Hepatocyte (in vitro differentiated cells): ENCODE data around the gene CORO2A. TPM values are rescaled to one million over a fixed set of nuclear protein-coding genes. Genes with fewer than 3 reads are reported as not detected.
"Not testable (repeated sequence)": the region's sequence is repeated elsewhere in the genome, so short reads cannot be mapped to it uniquely, and the experiment has no call there.

Experiments
- DNase-seq: peaks from one replicate; pipeline ENCODE4 v3.0.0-alpha.2; 2016; ENCODE audit warnings: low spot score
- H2AFZ ChIP-seq: fragments of 200-600 bp; sonication (generic); 2 replicates; pipeline ENCODE4 v1.6.0; 2016; ENCODE audit warnings: antibody characterized with exemption, mild to moderate bottlenecking
- H3K27ac ChIP-seq: fragments of 200-600 bp; sonication (generic); 2 replicates; pipeline ENCODE4 v1.5.1; 2016; ENCODE audit warnings: mild to moderate bottlenecking
- H3K27me3 ChIP-seq: fragments of 200-600 bp; sonication (generic); 2 replicates; pipeline ENCODE4 v1.6.1; 2016
- H3K36me3 ChIP-seq: fragments of 200-600 bp; sonication (generic); replicated peaks from 2 replicates; pipeline ENCODE4 v1.5.1; 2016; ENCODE audit warnings: low read depth; ENCODE audit not compliant: insufficient read depth
- H3K4me1 ChIP-seq: fragments of 200-600 bp; sonication (generic); 2 replicates; pipeline ENCODE4 v1.5.1; 2016; ENCODE audit warnings: mild to moderate bottlenecking, moderate library complexity; ENCODE audit not compliant: insufficient read depth
- H3K4me2 ChIP-seq: fragments of 200-600 bp; sonication (generic); 2 replicates; pipeline ENCODE4 v1.6.0; 2016
- H3K4me3 ChIP-seq: fragments of 200-600 bp; sonication (generic); 2 replicates; pipeline ENCODE4 v1.5.1; 2016; ENCODE audit warnings: mild to moderate bottlenecking
- H3K79me2 ChIP-seq: fragments of 200-600 bp; sonication (generic); 2 replicates; pipeline ENCODE4 v1.6.0; 2017; ENCODE audit warnings: mild to moderate bottlenecking
- H3K9me2 ChIP-seq: fragments of 200-600 bp; sonication (generic); replicated peaks from 2 replicates; pipeline ENCODE4 v1.6.0; 2017; ENCODE audit warnings: mild to moderate bottlenecking; ENCODE audit not compliant: insufficient read depth
- H3K9me3 ChIP-seq: fragments of 200-600 bp; sonication (generic); 2 replicates; pipeline ENCODE4 v1.5.1; 2016; ENCODE audit warnings: low read depth, mild to moderate bottlenecking
- H4K20me1 ChIP-seq: fragments of 200-600 bp; sonication (generic); 2 replicates; pipeline ENCODE4 v1.6.0; 2016; ENCODE audit warnings: mild to moderate bottlenecking; ENCODE audit not compliant: insufficient read depth, poor library complexity, severe bottlenecking
- CTCF ChIP-seq: fragments of 200-600 bp; sonication (generic); IDR thresholded peaks from 2 replicates; pipeline ENCODE4 v1.5.1; 2016; ENCODE audit warnings: antibody characterized with exemption, mild to moderate bottlenecking; ENCODE audit not compliant: poor library complexity
- EZH2 ChIP-seq: fragments of 200-600 bp; sonication (generic); IDR thresholded peaks from 2 replicates; pipeline ENCODE4 v1.6.1; 2016; ENCODE audit warnings: antibody characterized with exemption, mild to moderate bottlenecking, borderline replicate concordance
- EZH2phosphoT487 ChIP-seq: fragments of 200-600 bp; sonication (generic); IDR thresholded peaks from one replicate; pipeline ENCODE4 v1.6.1; 2018; ENCODE audit warnings: antibody characterized with exemption, mild to moderate bottlenecking, low read depth, moderate library complexity; ENCODE audit not compliant: unreplicated experiment, severe bottlenecking
- WGBS: methylation state at CpG from one replicate; pipeline ENCODE4 v1.1.6; 2016; ENCODE audit warnings: low lambda C conversion rate; ENCODE audit errors: missing lambda C conversion rate; 5-methylcytosine and 5-hydroxymethylcytosine counted together
- polyA plus RNA-seq: library from polyadenylated mRNA; unstranded; fragments of >200 nt; fragmentation: Nextera tagmentation; extraction: Ambion mirVana; gene quantifications from 2 replicates; pipeline ENCODE4 v1.2.1, GENCODE V29; 2016
- total RNA-seq: library from RNA; depleted of rRNA; stranded (reverse); fragments of >200 nt; gene quantifications from 2 replicates; pipeline ENCODE4 v1.2.3, GENCODE V29; 2014

Gene CORO2A
- total and polyA plus RNA-seq, 2 experiments from 2014 or later = 12.8 to 24.6 TPM

GRCh38 chr9:98130576-98131228 lies 61.7 kb downstream of the CORO2A start:
- no peaks in the 10 kb centered on the region for H3K79me2 ChIP-seq
- H3K36me3 ChIP-seq = no peaks in the 10 kb centered on the region
- DNase-seq = no peak
- H3K27me3 ChIP-seq = no peaks in the 10 kb centered on the region
- H3K9me3 ChIP-seq = no peaks in the 10 kb centered on the region
- H3K4me2 ChIP-seq = no peak overlapping the region
- H3K4me1 ChIP-seq = no peaks in the 10 kb centered on the region
- H3K27ac ChIP-seq = no peak overlapping the region
- no peaks in the 10 kb centered on the region for H3K9me2 ChIP-seq
- TF ChIP-seq EZH2 (no peak), EZH2phosphoT487 (no peak), CTCF (no peak)
- WGBS = 90% methylated on average over 13 of the region's 13 CpGs
- no peaks in the 10 kb centered on the region for H4K20me1 ChIP-seq
- no peak overlapping the region for H2AFZ ChIP-seq
- H3K4me3 ChIP-seq = no peak overlapping the region

- H3K9me3 ChIP-seq, H2AFZ ChIP-seq, H3K4me3 ChIP-seq, H3K79me2 ChIP-seq, H3K27ac ChIP-seq, DNase-seq, H3K4me1 ChIP-seq, H4K20me1 ChIP-seq, H3K4me2 ChIP-seq, H3K36me3 ChIP-seq, H3K27me3 ChIP-seq, H3K9me2 ChIP-seq: not testable (repeated sequence)
- 100% methylated on average over 4 of the region's 4 CpGs for WGBS
Measured at GRCh38 chr9:98130060-98130459, 62.4 kb downstream of the CORO2A start.

- no peaks in the 10 kb centered on the region for H3K36me3 ChIP-seq
- no peak overlapping the region for H3K4me3 ChIP-seq
Measured at GRCh38 chr9:98129451-98129881, 63.0 kb downstream of the CORO2A start.

GRCh38 chr9:98128316-98128715 lies 64.1 kb downstream of the CORO2A start:
- WGBS = 95% methylated on average over 16 of the region's 16 CpGs
- Histone ChIP-seq H3K4me2 (no peak overlapping the region), H2AFZ (no peak overlapping the region), H3K36me3 (no peaks in the 10 kb centered on the region), H3K9me2 (no peaks in the 10 kb centered on the region), H3K4me3 (no peak overlapping the region), H3K79me2 (no peaks in the 10 kb centered on the region), H4K20me1 (no peaks in the 10 kb centered on the region), H3K27me3 (no peaks in the 10 kb centered on the region), H3K9me3 (no peaks in the 10 kb centered on the region), H3K4me1 (no peaks in the 10 kb centered on the region), H3K27ac (no peak overlapping the region)
- TF ChIP-seq CTCF (no peak), EZH2phosphoT487 (no peak), EZH2 (no peak)
- DNase-seq = no peak

More at GRCh38 chr9:98129451-98129881, 63.0 kb downstream of the CORO2A start:
- TF ChIP-seq CTCF = no peak
- no peak for TF ChIP-seq EZH2phosphoT487
- TF ChIP-seq EZH2 = no peak
- H3K27ac ChIP-seq = no peak overlapping the region
- WGBS = 83% methylated on average over 10 of the region's 10 CpGs
- H3K79me2 ChIP-seq = no peaks in the 10 kb centered on the region
- no peaks in the 10 kb centered on the region for H3K9me3 ChIP-seq
- DNase-seq = no peak
- H3K4me2 ChIP-seq = no peak overlapping the region
- no peaks in the 10 kb centered on the region for H3K4me1 ChIP-seq
- no peak overlapping the region for H2AFZ ChIP-seq
- H4K20me1 ChIP-seq = no peaks in the 10 kb centered on the region
- H3K9me2 ChIP-seq = no peaks in the 10 kb centered on the region
- H3K27me3 ChIP-seq = no peaks in the 10 kb centered on the region
